Measurements from ENCODE around the gene GRID2IP.
A peak's percentile ranks its signal among the peaks of the same experiment; 100 is the strongest.

DNA sequence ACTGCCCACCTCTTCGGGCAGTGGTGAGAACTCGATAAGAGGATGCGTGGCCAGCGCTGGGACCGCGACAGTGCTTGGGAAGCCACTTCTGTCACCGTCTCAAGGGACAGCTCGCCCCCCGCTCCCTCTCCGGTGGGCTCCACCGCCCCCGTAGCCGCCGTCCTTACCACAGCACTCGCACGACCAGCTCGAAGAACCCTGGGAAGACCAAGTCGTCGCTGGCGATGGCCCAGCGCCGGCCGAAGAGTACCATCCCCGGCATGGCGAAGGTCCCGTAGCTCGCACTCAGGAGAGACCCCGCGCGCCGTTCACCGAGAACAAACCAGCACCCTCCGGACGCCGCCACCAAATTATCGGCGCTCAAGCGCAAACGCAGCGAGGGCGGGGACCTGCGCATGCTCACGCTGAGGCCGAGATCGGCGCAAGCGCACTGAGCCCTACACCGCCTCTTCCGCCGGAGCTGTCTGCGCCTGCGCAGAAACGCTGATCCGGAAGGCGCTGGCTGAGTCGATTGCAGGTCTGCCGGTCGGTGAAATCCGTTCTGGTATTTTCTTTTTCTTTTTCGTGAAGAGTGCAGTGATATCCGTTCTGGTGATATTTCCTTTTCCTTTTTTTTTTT is 103.6 kb downstream of the GRID2IP start, which contains the start of gene DAGLB:
- TF ChIP-seq GATA2 (IDR thresholded peaks at IDR 0.05; ENCODE audit: low read depth, low read length) (peak; percentile 18; the same call in 1 of the 2 replicates), GATA3 (IDR thresholded peaks at IDR 0.05; ENCODE audit: low read depth, low read length) (no peak)

All from SH-SY5Y (cell line).